Fibroblast of lung (primary cell): ENCODE results near the gene TSHR. TPM values are rescaled to one million over a fixed set of nuclear protein-coding genes. Genes with fewer than 3 reads are reported as not detected.

ENCODE experiments used
- DNase-seq, 2 donors: peaks; one replicate each; pipeline versions ENCODE4 v3.0.0 to v3.0.0-alpha.2; 2010; ENCODE audit warnings: low read depth in 2 of 2
- H2AFZ ChIP-seq: 2 replicates; pipeline ENCODE4 v1.5.1; 2012; ENCODE audit warnings: low read length, control low read depth, inconsistent platforms
- H3K27ac ChIP-seq: 2 replicates; pipeline ENCODE4 v1.5.1; 2011; ENCODE audit warnings: low read length, control low read depth; ENCODE audit not compliant: insufficient read depth
- H3K27me3 ChIP-seq: 2 replicates; pipeline ENCODE4 v1.5.1; 2011; ENCODE audit warnings: mild to moderate bottlenecking, low read length; ENCODE audit not compliant: control insufficient read depth, insufficient read depth
- H3K36me3 ChIP-seq: 2 replicates; pipeline ENCODE4 v1.5.1; 2011; ENCODE audit warnings: low read length; ENCODE audit not compliant: control insufficient read depth, insufficient read depth
- H3K4me1 ChIP-seq: 2 replicates; pipeline ENCODE4 v1.5.1; 2011; ENCODE audit warnings: low read length; ENCODE audit not compliant: control insufficient read depth, insufficient read depth; ENCODE audit errors: extremely low read depth
- H3K4me2 ChIP-seq: 2 replicates; pipeline ENCODE4 v1.5.1; 2011; ENCODE audit warnings: low read length, control low read depth; ENCODE audit not compliant: insufficient read depth; ENCODE audit errors: extremely low read depth
- H3K4me3 ChIP-seq, 4 experiments: fragments of 200-600 bp in 1 of 4; sonication (generic) in 1 of 4; replicated peaks in 1 of 4; 2 replicates each; pipeline ENCODE4 v1.5.1; 2011 to 2016; ENCODE audit warnings: low read length in 4 of 4, low read depth in 3 of 4, mild to moderate bottlenecking in 3 of 4, control low read depth in 2 of 4, inconsistent platforms in 1 of 4, mixed read lengths in 1 of 4; ENCODE audit not compliant: insufficient read depth in 1 of 4; ENCODE audit errors: control extremely low read depth in 1 of 4
- H3K79me2 ChIP-seq: 2 replicates; pipeline ENCODE4 v1.5.1; 2012; ENCODE audit warnings: mild to moderate bottlenecking, low read length, inconsistent platforms; ENCODE audit not compliant: control insufficient read depth, insufficient read depth
- H3K9ac ChIP-seq: 2 replicates; pipeline ENCODE4 v1.5.1; 2011; ENCODE audit warnings: mild to moderate bottlenecking, low read length, control low read depth; ENCODE audit not compliant: insufficient read depth
- H3K9me3 ChIP-seq: 2 replicates; pipeline ENCODE4 v1.5.1; 2012; ENCODE audit warnings: low read depth, low read length; ENCODE audit not compliant: control insufficient read depth, insufficient read depth
- H4K20me1 ChIP-seq: 2 replicates; pipeline ENCODE4 v1.5.1; 2011; ENCODE audit warnings: low read length; ENCODE audit not compliant: control insufficient read depth, insufficient read depth; ENCODE audit errors: extremely low read depth
- CTCF ChIP-seq, 2 donors: IDR thresholded peaks in 1 of 2; conservative IDR thresholded peaks in 1 of 2; 1 replicate in 1 of 2; 2 replicates in 1 of 2; pipeline ENCODE4 v1.5.1; 2011 to 2012; ENCODE audit warnings: low read length in 2 of 2, control low read depth in 1 of 2, inconsistent platforms in 1 of 2, low read depth in 1 of 2, mild to moderate bottlenecking in 1 of 2
- EZH2 ChIP-seq: IDR thresholded peaks from 2 replicates; pipeline ENCODE4 v1.5.1; 2012; ENCODE audit warnings: low read length, control low read depth, mild to moderate bottlenecking; ENCODE audit errors: missing control alignments
- polyA plus RNA-seq, 2 donors: library from polyadenylated mRNA; depleted of rRNA in 1 of 2; stranded (reverse) in 1 of 2; unstranded in 1 of 2; fragments of >200 nt; gene quantifications; 2 replicates each; pipeline ENCODE4 v1.2.1, GENCODE V29; 2011 to 2012; ENCODE audit warnings: missing spikeins in 1 of 2
- total RNA-seq: library from RNA; depleted of rRNA; stranded (reverse); fragments of >200 nt; gene quantifications from 2 replicates; pipeline ENCODE4 v1.2.1, GENCODE V29; 2014

Gene TSHR
- total and polyA plus RNA-seq, 2 donors (not counting 1 experiment from before 2014, with no cell fraction given) = not detected

GRCh38 chr14:80919622-80920021 is 35.8 kb upstream of the TSHR start:
- Histone ChIP-seq H3K27ac (no peak overlapping the region), H3K9me3 (no peaks in the 10 kb centered on the region), H3K4me3 (no peak overlapping the region), H4K20me1 (no peaks in the 10 kb centered on the region), H2AFZ (no peak overlapping the region), H3K27me3 (no peaks in the 10 kb centered on the region), H3K4me1 (no peaks in the 10 kb centered on the region), H3K79me2 (no peaks in the 10 kb centered on the region), H3K36me3 (no peaks in the 10 kb centered on the region), H3K9ac (no peak overlapping the region), H3K4me2 (no peak overlapping the region)
- TF ChIP-seq EZH2 (no peak), CTCF (conservative IDR thresholded peaks at IDR 0.05 in 1 of 2, IDR thresholded peaks at IDR 0.05 in 1 of 2; ENCODE audit: low read depth in 1 of 2, low read length in 2 of 2) (no peak)
- DNase-seq = no peak

GRCh38 chr14:80923368-80923767 is 32.1 kb upstream of the TSHR start:
- TF ChIP-seq CTCF (conservative IDR thresholded peaks at IDR 0.05 in 1 of 2, IDR thresholded peaks at IDR 0.05 in 1 of 2; ENCODE audit: low read depth in 1 of 2, low read length in 2 of 2) = no peak
- TF ChIP-seq EZH2 = no peak
- no peaks in the 10 kb centered on the region for H4K20me1 ChIP-seq
- no peak overlapping the region for H3K27ac ChIP-seq
- H3K27me3 ChIP-seq = no peaks in the 10 kb centered on the region
- H3K9me3 ChIP-seq = no peaks in the 10 kb centered on the region
- H2AFZ ChIP-seq = no peak overlapping the region
- H3K4me3 ChIP-seq = no peak overlapping the region
- H3K4me2 ChIP-seq = no peak overlapping the region
- no peak for DNase-seq
- H3K36me3 ChIP-seq = no peaks in the 10 kb centered on the region
- H3K9ac ChIP-seq = no peak overlapping the region
- peaks cover 4% of the 10 kb centered on the region for H3K79me2 ChIP-seq
- H3K4me1 ChIP-seq = peaks cover 7% of the 10 kb centered on the region

- no peaks in the 10 kb centered on the region for H3K27me3 ChIP-seq
- DNase-seq = no peak
- peaks cover 7% of the 10 kb centered on the region for H3K4me1 ChIP-seq
- H4K20me1 ChIP-seq = no peaks in the 10 kb centered on the region
- no peak overlapping the region for H3K4me2 ChIP-seq
- H3K36me3 ChIP-seq = no peaks in the 10 kb centered on the region
- H3K27ac ChIP-seq = no peak overlapping the region
- H3K79me2 ChIP-seq = peaks cover 4% of the 10 kb centered on the region
- no peak overlapping the region for H3K9ac ChIP-seq
- no peaks in the 10 kb centered on the region for H3K9me3 ChIP-seq
- TF ChIP-seq CTCF (conservative IDR thresholded peaks at IDR 0.05 in 1 of 2, IDR thresholded peaks at IDR 0.05 in 1 of 2; ENCODE audit: low read depth in 1 of 2, low read length in 2 of 2) (no peak), EZH2 (no peak)
- H2AFZ ChIP-seq = no peak overlapping the region
- H3K4me3 ChIP-seq = no peak overlapping the region
These were observed 30.9 kb upstream of the TSHR start for GRCh38 chr14:80924365-80925103.
